Measurements from ENCODE around the gene ATF4. TPM values are rescaled to one million over a fixed set of nuclear protein-coding genes. Genes with fewer than 3 reads are reported as not detected.

Gene ATF4
- total and polyA plus RNA-seq, 9 donors, result 212 to 611 (median 252) TPM

- Histone ChIP-seq H3K27ac (no peak overlapping the region), H3K4me1 (ENCODE audit: insufficient read depth) (no peaks in the 10 kb centered on the region), H3K36me3 (no peaks in the 10 kb centered on the region), H3K4me3 (no peak overlapping the region), H3K9me3 (no peaks in the 10 kb centered on the region), H3K27me3 (no peaks in the 10 kb centered on the region)
- DNase-seq, result no peak
- intact Hi-C loops (cut with DNase I), result no loop called here
- 93 to 97% (median 97%) methylated on average over 7 of the region's 7 CpGs for WGBS, 3 donors
- TF ChIP-seq POLR2A (IDR thresholded peaks at IDR 0.05), result no peak
- no peak for TF ChIP-seq EP300 (IDR thresholded peaks at IDR 0.05)
These were observed 48.7 kb downstream of the ATF4 start for GRCh38 chr22:39569066-39569465.

GRCh38 chr22:39570226-39570625 is 49.9 kb downstream of the ATF4 start:
- WGBS, 3 donors, result 84 to 91% (median 88%) methylated on average over 3 of the region's 3 CpGs
- H3K27me3 ChIP-seq, result no peaks in the 10 kb centered on the region
- intact Hi-C loops (cut with DNase I), result no loop called here

GRCh38 chr22:39570665-39571064 is 50.3 kb downstream of the ATF4 start, which contains the start of gene CACNA1I:
Gene CACNA1I, plus strand, starts transcription at chr22:39570753. Its CDS starts 0 bp downstream, at chr22:39570753.
- TF ChIP-seq CTCF (IDR thresholded peaks at IDR 0.05) (no peak), EP300 (IDR thresholded peaks at IDR 0.05) (no peak), POLR2A (IDR thresholded peaks at IDR 0.05) (no peak)
- H3K27ac ChIP-seq, result no peak within 1 kb of the TSS
- no peaks in the 10 kb centered on the region for H3K9me3 ChIP-seq
- H3K4me1 ChIP-seq (ENCODE audit: insufficient read depth), result no peaks in the 10 kb centered on the region
- H3K4me3 ChIP-seq, result no peak within 1 kb of the TSS
- no peaks in the 10 kb centered on the region for H3K27me3 ChIP-seq
- intact Hi-C loops (cut with DNase I), result no loop called here
- DNase-seq, result no peak
- H3K36me3 ChIP-seq, result no peaks in the 10 kb centered on the region
- WGBS, 3 donors, result 81 to 84% (median 82%) methylated on average over 14 of the region's 14 CpGs

More at GRCh38 chr22:39570226-39570625, 49.9 kb downstream of the ATF4 start:
- no peak for TF ChIP-seq EP300 (IDR thresholded peaks at IDR 0.05)
- no peak for TF ChIP-seq CTCF (IDR thresholded peaks at IDR 0.05)
- no peak for TF ChIP-seq POLR2A (IDR thresholded peaks at IDR 0.05)
- H3K4me1 ChIP-seq (ENCODE audit: insufficient read depth), result no peaks in the 10 kb centered on the region
- H3K4me3 ChIP-seq, result no peak overlapping the region
- H3K27ac ChIP-seq, result no peak overlapping the region
- no peaks in the 10 kb centered on the region for H3K9me3 ChIP-seq
- DNase-seq, result no peak
- H3K36me3 ChIP-seq, result no peaks in the 10 kb centered on the region

DNA sequence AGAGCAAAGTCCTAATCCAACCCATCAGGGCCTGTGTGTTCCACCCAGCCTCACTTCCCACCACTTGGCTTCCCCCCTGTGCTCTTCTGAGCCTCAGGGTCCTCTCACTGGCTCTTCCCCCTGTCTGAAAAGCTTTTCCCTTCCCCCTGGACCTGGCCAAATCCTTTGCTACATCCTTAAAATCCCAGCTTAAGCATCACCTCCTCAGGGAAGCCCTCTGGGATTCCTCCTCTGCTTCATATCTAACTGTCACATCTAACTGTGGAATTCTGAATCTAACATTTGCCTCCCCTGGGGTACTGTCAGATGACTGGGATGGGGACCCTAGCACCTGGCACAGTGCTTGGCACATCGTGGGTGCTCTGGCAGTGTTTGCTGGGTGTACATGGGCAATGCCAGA is 51.2 kb downstream of the ATF4 start:
- no peak for DNase-seq
- no peak overlapping the region for H3K4me3 ChIP-seq
- H3K27ac ChIP-seq, result no peak overlapping the region
- 68 to 85% (median 71%) methylated on average over 1 of the region's 1 CpG for WGBS, 3 donors
- TF ChIP-seq POLR2A (IDR thresholded peaks at IDR 0.05) (no peak), EP300 (IDR thresholded peaks at IDR 0.05) (no peak), CTCF (IDR thresholded peaks at IDR 0.05) (no peak)
- H3K36me3 ChIP-seq, result no peaks in the 10 kb centered on the region
- H3K9me3 ChIP-seq, result no peaks in the 10 kb centered on the region
- H3K4me1 ChIP-seq (ENCODE audit: insufficient read depth), result no peaks in the 10 kb centered on the region
- no peaks in the 10 kb centered on the region for H3K27me3 ChIP-seq
- intact Hi-C loops (cut with DNase I), result no loop called here

Other genes starting within 250 kb of the ATF4 start
- 1,000 to 10,000 TPM; 3,686 to 6,016 (median 4,727) TPM for gene RPL3, start 200.9 kb upstream of the ATF4 start, total RNA-seq
- 1,000 to 10,000 TPM; 3,441 to 7,258 TPM for gene RPL3, start 200.9 kb upstream of the ATF4 start, polyA plus RNA-seq
- 100 to 1,000 TPM in 1 of 7 donors, 10 to 100 TPM in 6; 20.9 to 104 (median 74.7) TPM for gene SYNGR1, start 170.6 kb upstream of the ATF4 start, total RNA-seq
- gene SYNGR1, start 170.6 kb upstream of the ATF4 start, polyA plus RNA-seq, result 10 to 100 TPM; 13.1 to 82.7 TPM
- gene TAB1, start 120.8 kb upstream of the ATF4 start, total RNA-seq, result 10 to 100 TPM; 20.3 to 39.2 (median 30.6) TPM
- 10 to 100 TPM; 10.7 to 29.5 TPM for gene TAB1, start 120.8 kb upstream of the ATF4 start, polyA plus RNA-seq
- 1 to 10 TPM in 5 of 7 donors, under 1 TPM in 2; 0.91 to 5.9 (median 1.1) TPM for gene MGAT3, start 63.5 kb upstream of the ATF4 start, total RNA-seq
- 1 to 10 TPM; 2.1 to 2.3 TPM for gene MGAT3, start 63.5 kb upstream of the ATF4 start, polyA plus RNA-seq
- gene MIEF1, start 18.3 kb upstream of the ATF4 start, total RNA-seq, result 10 to 100 TPM; 13.1 to 23.9 (median 19.9) TPM
- 10 to 100 TPM; 11.4 to 19.2 TPM for gene MIEF1, start 18.3 kb upstream of the ATF4 start, polyA plus RNA-seq
- 100 to 1,000 TPM in 1 of 7 donors, 10 to 100 TPM in 6; 41.9 to 117 (median 44.2) TPM for gene RPS19BP1, start 12.2 kb downstream of the ATF4 start, total RNA-seq
- 100 to 1,000 TPM in 1 of 2 donors, 1 to 10 TPM in 1; 9.1 to 130 TPM for gene RPS19BP1, start 12.2 kb downstream of the ATF4 start, polyA plus RNA-seq
- under 1 TPM in 6 of 7 donors, not detected in 1; 0.05 to 0.23 (median 0.11) TPM for gene CACNA1I, start 50.2 kb downstream of the ATF4 start, total RNA-seq
- gene CACNA1I, start 50.2 kb downstream of the ATF4 start, polyA plus RNA-seq, result under 1 TPM; 0.02 to 0.07 TPM

All from ovary (tissue), 9 donors.